Stimulated activated CD4-positive, alpha-beta T cell treated with anti-CD3 and anti-CD28 coated beads, Interleukin-2, amount 100 ng/mL, for 4 hours (primary cell): ENCODE results near the gene RAPGEF2.
"Not testable (repeated sequence)": the region's sequence is repeated elsewhere in the genome, so short reads cannot be mapped to it uniquely, and the experiment has no call there.

ENCODE experiments used
- DNase-seq: peaks from one replicate; pipeline ENCODE4 v3.0.0-alpha.2; 2020; ENCODE audit warnings: low read depth

The RAPGEF2 gene

DNA sequence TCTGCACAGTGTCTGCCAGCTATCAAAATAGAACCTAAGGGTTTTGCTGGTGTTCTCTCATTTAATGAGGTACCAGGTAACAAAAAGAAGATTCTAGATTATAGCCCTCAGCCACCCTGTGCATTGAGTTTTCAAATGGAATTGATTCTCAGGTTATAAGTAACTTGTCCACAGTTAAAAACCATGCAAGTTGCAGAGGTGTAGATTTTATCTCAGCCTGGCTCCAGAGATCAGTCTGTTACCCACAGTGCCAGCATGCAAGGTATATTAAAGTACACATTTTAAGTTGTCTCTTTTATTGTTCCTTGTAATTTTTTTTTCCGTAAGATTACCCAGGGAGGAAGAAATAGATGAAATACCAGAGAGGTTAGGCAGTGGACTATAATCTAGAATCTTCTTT is 59.7 kb downstream of the RAPGEF2 start:
- DNase-seq: no peak

DNA sequence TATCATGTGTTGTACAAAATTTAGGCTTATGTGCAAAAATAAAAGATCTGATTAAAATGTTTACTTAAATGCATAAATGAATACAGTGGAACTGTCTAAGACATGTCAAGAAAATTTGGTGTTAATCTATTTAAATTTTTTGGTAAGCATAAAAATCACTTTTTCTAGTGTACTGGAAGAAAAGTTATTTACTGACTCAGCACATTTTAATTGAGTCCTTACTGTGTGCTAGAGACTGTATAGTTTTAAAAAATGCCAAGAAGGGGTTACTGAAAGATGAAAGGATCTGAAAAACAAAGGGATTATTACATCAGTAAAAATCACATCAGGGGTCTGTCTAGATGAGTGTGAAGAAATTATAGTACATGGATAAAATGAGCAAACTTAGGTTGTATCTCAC is 60.6 kb downstream of the RAPGEF2 start:
- DNase-seq: no peak

DNA sequence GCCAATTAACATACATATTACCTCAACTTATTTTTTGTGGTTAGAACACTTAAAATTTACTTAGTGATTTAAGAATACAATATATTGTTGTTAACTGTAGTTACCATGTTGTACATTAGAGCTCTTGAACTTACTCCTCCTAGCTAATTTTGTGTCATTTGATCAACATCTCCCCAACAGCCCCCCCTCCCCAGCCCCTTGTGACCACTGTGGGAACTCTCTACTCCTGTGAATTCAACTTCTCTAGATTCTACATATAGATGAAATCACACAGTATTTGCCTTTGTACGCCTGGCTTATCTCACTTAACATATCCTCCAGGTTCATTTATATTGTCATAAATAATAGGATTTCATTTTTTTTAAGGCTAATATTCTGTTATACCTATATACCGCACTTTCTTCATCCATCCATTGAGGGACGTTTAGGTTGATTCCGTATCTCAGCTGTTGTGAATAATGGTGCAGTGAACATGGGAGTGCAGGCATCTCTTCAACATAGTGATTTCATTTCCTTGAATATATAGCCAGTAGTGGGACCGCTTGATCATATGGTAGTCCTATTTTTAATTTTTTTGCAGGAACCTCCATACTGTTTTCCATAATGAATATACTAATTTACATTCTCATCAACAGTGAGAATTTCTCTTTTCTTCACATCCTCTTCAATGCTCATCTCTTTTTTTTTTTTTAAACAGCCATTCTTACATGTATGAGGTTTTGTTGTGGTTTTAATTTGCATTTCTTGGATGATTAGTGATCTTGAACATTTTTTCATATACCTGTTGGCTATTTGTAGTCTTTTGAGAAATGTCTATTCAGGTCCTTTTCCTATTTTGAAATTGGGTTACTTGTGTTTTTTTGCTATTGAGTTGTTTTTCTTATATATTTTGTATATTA is 66.8 kb downstream of the RAPGEF2 start:
- DNase-seq: no peak

DNA sequence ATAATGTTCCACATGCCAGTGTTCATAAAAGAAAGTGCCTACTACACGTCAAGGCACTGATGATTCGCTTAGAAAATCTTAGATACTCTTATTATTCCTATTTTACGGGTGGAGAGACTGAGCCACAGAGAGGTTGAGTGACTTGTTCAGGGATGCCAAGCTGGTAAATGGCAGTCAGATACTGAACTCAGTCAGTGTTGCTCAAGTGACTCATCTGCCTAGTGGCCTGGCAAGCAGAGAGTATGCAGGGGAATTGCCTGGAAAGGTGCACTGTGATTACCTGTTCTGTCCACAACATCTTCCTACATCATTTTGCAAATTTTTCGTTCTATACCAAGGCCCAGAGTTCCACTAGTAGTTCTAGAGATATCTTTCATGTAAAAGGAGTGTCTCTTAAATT is 68.4 kb downstream of the RAPGEF2 start:
- no peak for DNase-seq

DNA sequence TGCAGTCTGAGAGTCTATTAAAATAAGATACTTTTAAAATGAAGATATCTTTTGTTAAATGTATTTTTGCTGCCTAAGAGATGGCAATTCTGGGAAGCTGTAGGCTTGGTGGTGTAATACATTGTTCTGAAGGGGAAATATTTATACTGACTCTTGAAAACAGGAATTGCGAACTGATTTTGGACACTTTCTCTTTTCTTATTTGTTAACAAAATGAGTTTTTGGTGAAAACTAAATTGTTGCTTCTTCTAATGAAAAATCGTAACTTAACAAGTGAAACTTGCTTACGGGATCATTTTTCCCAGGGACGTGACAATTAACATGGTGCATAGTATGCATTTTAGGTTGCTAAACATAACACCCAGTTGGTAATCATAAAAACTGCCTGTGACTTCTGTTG is 71.0 kb downstream of the RAPGEF2 start:
- DNase-seq: no peak

DNA sequence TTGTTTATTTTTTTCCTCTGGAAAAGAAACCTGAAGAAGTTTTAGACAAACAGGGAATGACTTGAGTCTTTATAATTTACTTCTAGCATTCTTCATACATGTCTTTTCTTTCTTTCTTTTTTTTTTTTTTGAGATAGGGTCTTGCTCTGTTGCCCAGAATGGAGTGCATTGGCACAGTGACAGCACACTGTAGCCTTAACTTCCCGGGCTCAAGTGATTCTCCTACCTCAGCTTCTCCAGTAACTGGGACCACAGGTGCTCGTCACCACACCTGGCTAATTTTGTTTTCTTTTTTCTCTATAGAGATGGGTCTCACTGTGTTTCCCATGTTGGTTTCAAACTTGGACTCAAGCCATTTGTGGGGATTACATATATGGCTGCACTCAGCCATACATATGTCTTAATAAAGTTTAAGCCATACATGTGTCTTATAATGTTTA is 71.8 kb downstream of the RAPGEF2 start:
- no peak for DNase-seq

DNA sequence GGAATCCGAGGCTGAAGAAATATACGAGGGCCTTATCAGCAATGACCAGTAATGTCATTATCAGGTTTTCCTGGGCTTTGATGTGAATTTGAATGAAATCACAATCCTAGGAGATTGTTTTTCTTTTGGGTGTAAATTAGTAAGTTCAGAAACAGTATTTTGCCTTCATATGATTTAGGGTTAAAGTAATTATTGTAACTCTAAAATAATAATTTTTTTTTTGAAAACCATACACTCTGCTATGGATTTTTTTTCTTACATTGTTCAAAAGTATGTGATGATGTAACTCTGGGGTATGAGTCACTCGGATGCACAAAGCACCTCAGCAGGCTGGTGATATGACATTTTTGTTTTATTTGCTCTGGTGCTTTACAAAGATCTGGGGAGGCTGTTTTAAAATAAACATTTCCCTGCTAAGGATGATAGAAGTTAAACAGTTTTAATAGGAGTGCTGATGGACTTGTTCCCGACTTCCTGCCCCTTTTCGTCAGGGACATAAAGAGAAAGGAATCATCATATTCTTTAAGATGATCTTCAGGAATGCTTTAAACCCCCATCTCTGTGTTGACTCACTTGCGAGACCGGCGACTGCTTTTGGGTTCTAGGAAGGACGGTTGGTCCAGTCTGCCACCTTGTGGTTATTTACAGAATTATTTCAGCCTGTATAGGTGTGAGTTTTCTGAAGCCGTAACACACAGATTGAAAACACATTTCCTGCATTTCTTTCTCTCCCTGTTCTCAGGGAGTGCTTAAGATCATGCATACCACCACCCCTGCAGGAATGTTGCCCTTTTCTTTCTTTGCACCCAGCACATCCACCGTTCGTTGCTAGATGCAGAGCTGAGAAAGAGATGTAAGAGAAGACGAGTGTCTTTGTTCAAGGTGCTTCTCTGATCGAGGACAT is 72.5 kb downstream of the RAPGEF2 start:
- DNase-seq: peak; percentile 37

DNA sequence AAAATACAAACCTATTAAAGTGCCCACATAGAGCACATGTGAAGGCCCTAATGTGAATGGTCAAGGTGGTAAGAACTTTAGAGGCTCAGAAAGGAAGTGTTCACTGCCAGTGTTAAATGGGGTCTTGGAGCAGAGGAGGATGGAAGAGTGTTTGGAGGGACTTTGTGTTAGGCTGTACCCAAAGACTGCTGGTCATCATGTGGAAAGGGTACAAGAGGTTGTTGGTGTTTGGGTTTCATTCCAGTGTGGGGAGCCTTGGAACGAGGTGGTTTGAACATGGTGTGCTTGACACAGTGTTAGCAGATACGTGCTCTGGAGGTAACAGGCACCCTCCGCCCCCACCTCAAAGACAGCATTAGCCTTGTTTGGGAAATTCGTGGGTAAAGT is 73.1 kb downstream of the RAPGEF2 start:
- no peak for DNase-seq

DNA sequence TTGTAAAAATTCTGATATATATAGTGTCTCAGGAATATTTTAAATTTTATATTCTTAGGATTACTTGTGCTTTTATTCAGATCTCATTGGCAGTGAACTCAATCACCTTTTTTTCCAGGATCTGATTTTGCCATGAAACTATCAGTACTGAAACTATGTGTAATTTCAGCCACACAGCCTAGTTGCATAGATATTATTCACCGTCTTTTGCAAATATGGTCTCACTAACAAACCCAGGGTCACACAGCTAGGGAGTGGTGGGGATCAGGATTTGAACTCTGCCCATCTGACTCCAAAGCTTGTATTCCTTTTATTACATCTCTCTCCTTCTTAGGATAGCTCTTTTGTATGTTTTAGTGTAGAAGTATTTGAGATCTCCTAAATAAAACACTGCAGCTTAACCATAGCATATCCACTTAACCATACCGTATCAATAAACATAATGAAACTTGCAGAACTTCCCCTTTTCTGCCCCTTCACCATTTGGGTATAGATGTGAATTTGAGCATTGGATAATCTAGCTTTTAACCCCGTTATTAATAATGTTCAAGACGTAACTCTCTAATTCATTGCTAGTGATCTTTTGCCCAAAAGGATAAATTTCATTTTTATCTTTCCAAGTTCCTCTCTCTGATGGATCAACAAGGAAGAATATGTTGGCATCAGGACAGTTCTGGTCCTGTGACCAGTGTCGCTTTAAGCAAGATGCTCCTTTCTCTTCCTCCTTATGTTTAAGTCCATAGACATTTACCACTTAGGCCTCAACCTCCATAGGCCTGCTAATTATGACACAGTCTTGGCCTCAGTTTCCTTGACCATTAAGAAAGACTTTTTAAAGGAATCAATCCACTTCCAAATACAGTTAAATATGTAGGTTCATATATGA is 74.6 kb downstream of the RAPGEF2 start:
- no peak for DNase-seq

DNA sequence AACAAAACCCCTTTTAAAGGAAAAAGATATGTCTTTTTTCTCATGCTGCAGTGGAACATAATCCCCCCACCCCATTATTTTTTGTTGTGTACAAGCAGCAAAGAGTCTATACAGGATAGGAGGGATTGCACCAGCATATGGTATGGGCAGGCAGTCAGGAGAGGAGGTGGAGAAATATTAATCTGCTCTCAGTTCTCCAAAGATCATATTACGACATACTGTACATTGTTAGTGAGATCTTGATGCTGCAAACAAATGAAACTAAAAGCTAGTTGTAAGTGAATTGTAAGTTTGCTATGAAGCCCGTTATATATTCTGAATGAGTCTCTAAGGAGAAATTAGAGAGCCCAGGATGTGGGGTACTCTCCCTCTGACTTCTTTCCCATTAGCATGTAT is 75.3 kb downstream of the RAPGEF2 start:
- DNase-seq: no peak

DNA sequence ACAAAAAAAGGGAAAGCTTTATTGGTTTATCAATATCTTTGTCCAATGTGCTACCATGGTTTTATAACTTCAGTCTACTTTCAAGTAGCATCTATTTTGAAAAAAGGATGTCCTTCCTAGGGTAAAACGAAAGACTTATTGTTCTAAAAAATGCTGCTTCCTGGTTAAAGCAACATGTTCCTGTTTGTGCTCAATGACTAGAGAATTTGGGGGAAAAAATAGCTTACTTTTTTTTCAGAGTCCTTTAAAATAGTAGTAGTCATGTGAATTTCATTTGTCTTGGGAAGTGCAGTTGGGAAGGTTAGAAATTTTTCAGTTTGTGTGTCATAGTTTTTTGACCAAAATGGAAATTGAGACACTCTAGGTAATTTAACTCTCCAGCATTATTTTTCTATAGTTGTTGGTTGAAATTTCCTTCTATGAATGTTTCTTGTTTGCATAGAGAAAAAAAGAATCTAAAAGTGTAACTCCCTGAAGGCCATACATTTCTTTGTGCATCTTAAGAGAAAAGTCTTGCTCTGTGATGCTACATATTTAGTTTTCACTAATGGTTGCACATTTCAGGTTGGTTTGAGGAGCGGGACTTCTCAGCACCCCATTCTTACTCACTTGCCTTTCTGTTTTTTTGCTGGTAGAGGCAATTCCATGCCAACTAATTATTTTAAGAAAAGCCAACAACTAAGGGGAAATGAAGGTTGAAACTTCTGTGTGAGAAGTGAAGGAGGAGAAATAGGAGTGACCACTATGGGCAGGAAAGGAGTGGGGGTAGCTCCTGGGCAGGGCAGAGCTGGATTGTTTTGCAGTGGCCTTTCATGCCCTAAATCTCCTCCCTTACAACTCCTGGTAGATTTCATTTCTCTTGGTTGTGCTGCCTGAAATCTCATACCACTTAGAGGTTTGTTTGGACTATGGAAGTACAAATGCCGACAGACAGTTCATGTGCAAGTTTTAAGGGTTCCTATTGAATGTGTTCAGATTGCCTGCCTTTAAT is 76.4 kb downstream of the RAPGEF2 start:
- no peak for DNase-seq

DNA sequence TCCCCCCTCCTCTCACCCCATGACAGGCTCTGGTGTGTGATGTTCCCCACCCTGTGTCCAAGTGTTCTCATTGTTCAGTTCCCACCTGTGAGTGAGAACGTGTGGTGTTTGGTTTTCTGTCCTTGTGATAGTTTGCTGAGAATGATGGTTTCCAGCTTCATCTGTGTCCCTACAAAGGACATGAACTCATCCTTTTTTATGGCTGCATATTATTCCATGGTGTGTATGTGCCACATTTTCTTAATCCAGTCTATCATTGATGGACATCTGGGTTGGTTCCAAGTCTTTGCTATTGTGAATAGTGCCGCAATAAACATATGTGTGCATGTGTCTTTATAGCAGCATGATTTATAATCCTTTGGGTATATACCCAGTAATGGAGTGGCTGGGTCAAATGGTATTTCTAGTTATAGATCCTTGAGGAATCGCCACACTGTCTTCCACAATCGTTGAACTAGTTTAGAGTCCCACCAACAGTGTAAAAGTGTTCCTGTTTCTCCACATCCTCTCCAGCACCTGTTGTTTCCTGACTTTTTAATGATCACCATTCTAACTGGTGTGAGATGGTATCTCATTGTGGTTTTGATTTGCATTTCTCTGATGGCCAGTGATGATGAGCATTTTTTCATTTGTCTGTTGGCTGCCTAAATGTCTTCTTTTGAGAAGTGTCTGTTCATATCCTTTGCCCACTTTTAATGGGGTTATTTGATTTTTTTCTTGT is 81.2 kb downstream of the RAPGEF2 start:
- DNase-seq: not testable (repeated sequence)

DNA sequence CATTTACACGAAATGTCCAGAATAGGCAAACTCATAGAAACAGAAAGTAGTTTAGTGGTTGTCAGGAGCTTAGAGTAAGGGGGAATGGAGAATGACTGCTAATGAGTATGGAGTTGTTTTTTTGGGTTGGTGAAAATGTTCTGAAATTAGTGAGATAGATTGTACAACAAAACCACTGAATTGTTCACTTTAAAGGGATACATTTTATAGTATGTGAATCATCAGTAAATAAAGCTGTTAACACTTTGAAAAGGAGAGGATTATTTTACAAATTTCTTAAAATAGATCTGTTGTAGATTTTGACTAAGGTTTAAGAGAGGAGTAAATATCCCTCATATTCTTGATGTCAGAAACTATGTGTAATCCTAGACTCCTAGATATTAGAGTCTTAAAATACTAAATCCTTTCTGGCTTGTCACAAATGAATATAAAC is 82.7 kb downstream of the RAPGEF2 start:
- no peak for DNase-seq

DNA sequence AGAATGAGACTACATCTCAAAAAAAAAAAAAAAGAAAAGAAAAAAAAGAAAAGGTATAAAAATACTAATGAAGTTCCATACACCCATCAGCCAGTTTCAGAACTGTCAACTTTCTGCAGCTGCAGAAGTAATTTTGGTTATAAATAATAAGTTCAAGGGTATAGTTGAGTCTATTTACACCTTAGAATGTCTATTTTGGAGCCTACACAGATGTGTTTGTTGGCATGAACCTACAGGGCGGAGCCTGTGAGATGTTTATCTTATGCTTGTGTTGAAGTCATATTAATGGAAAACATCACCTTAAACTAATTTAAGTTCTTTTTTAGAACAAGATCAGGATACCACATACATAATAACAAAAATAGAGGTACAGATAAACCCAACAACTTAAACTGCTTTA is 85.8 kb downstream of the RAPGEF2 start:
- DNase-seq: no peak

DNA sequence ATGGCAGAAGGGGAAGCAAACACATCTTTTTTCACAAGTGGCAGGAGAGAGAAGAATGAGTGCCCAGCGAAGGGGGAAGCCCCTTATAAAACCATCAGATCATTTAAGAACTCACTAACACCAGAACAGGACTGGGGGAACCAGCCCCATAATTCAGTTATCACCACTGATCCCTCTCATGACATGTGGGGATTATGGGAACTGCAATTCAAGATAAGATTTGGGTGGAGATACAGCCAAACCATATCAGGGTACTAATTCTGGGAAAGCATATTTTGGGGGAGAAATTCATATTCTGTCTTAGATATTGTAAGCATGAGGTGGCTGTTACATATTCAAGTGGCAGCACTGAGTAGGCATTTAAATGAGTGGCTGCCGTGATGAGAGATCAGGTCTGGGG is 87.8 kb downstream of the RAPGEF2 start:
- no peak for DNase-seq

DNA sequence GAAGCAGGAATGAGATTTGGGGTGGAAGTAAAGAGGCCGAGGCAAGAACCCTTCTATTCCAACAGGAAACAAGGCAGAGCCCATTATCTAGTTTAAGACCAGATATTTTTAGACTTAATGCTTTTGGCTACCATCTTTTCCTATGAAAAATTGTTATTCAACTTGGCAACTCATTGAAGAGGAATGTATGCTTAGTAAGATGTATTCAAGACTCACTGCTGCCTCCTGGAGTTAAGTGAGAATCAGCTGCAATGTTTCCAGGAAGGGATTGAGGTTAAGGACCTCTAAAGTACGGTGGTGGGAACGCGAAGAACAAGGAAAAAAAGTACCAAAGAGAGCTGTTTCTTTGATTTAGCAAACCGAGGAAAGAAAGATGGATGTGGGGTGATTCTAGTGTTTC is 89.1 kb downstream of the RAPGEF2 start:
- DNase-seq: no peak

DNA sequence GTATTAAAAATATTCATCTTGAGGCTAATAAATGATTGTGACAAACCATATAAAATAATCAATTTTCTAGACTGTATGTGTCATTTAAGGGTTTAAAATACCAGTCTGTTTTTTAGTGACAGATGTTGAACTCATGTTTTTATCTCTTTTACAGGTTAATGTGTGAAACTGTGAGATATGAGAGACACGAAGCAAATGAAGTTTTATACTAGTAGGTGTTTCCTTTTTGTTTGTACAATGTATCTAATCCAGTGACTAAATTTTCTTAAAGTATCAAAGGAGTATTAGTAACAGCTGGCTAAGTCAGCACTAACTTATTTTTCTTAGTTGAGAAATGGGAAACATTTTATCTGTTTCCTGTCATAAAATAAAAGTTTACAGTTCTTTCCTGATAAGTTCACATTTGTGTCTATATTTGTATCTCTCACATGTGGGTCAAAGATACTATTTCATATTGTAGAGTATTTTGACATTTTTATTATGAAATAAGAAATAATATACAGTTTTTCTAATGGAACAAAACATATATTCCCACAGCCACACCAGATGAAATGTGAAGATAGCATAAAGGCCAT is 90.3 kb downstream of the RAPGEF2 start:
- no peak for DNase-seq

DNA sequence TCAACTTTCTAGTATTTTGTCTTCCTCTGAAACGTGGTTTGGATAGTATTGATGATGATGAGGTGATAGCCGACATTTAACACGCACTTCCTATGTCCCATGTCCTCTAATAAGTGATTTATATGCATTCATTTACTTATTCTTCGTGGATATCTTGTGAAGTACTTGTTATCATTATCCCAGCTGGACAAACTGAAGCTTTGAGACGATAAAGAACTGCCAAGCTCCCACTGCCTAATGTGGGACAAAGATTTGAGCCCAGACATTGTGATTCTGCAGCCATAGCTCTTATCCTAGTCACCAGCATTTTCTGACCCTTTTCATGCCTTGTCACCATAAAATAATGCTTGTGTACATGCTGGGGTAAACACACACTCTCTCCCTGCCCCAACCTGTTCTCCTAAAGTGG is 92.5 kb downstream of the RAPGEF2 start:
- no peak for DNase-seq

DNA sequence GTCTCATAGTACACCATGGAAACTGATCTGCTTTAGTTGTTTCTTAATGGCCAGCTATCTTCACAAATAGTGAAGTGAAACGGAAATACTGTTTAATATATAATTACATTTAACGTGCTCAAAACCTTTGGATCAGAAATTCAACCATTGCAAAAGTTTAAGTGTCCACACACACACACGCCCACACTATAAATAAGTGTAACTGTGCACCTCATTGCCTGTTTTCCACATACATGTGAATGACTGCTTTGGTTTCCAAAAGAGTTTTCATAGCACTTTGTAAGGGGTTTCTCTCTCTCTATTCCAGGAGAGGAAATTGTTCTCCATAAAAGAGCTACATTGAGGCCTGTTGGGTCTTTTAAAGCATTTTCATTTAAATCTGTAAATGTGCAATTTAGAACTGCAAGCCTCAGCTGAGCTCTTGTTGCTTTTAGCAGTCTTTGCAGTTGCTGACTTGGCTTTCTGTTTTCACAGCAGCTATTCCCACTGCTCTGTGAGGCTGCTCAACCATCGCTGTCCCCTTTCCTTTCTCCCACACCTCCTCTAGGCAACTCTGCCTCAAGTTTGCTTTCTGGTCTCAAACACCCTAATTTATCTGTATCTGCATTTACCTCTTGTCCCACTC is 94.5 kb downstream of the RAPGEF2 start:
- no peak for DNase-seq
